ENCODE data around the gene TPRN. TPM values are rescaled to one million over a fixed set of nuclear protein-coding genes. Genes with fewer than 3 reads are reported as not detected.

Gene TPRN
- total RNA-seq, 1 donor from 2014 or later = 19.7 TPM

DNA sequence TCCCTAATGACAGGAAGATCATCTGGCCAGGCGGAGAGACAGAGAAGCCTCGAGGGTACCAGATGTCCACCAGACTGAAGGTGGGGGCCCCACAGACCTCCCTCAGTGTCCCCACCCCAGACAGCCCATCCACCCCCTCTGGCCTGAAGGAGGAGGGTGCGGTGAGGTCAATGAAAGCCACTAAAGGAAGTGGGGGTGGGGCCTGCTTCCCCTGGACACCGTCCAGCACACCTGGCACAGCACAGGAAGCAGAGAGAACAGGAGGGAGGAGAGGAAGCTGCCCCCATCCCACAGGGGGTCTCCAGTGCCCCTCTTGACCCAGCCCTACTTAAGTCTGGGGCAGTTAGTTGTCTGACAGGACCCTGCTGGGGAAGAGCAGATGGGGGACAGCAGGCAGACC is 41.9 kb downstream of the TPRN start:
- Mint-ChIP-seq H3K4me1 (ENCODE audit: low read depth) (peaks cover 5% of the 10 kb centered on the region), H3K27me3 (ENCODE audit: low read depth) (peaks cover 32% of the 10 kb centered on the region), H3K4me3 (ENCODE audit: unreplicated experiment) (no peak overlapping the region), H3K36me3 (ENCODE audit: low read depth) (no peaks in the 10 kb centered on the region), H3K9me3 (ENCODE audit: low read depth) (no peaks in the 10 kb centered on the region), H3K27ac (ENCODE audit: unreplicated experiment) (no peak overlapping the region)
- no peak for DNase-seq (ENCODE audit: low spot score)
- TF ChIP-seq, protein P1, sequence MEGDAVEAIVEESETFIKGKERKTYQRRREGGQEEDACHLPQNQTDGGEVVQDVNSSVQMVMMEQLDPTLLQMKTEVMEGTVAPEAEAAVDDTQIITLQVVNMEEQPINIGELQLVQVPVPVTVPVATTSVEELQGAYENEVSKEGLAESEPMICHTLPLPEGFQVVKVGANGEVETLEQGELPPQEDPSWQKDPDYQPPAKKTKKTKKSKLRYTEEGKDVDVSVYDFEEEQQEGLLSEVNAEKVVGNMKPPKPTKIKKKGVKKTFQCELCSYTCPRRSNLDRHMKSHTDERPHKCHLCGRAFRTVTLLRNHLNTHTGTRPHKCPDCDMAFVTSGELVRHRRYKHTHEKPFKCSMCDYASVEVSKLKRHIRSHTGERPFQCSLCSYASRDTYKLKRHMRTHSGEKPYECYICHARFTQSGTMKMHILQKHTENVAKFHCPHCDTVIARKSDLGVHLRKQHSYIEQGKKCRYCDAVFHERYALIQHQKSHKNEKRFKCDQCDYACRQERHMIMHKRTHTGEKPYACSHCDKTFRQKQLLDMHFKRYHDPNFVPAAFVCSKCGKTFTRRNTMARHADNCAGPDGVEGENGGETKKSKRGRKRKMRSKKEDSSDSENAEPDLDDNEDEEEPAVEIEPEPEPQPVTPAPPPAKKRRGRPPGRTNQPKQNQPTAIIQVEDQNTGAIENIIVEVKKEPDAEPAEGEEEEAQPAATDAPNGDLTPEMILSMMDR (IDR thresholded peaks at IDR 0.05) = no peak

DNA sequence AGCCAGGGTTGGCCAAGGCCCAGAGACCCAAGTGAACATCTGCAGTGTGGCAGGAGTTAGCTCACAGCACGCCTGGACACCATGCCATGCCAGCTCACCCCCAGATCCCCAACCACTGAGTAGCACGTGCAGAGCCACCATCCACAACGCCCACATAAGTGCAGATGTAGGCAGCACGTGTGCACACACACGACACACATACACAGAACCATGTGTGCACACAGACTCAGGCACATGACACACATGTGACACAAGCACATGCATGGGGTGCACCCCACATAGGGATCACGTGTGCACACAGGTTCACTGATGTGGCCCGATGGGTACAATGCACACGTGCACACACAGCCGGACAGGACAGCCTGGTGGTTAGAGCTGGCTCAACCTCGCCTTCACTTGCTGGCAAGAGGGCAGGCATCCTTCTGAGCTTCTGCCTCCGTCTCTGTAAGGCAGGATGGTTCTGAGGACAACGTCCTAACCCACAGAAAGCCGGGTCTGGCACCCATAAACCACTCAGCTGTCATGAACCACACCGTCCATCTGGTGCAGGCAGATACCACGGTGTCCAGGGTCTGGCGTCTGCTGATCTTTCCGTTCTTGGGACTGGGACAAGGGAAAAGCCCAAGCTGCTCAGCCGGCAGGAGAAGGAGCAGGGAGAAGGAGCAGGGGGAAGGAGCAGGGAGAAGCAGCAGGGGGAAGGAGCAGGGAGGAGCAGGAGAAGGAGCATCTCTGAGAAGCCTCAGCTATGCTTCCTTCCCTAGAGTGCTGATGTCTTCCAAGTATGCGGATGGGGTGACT is 42.7 kb downstream of the TPRN start:
- Mint-ChIP-seq H3K9me3 (ENCODE audit: low read depth) (no peaks in the 10 kb centered on the region), H3K27me3 (ENCODE audit: low read depth) (peaks cover 27% of the 10 kb centered on the region), H3K27ac (ENCODE audit: unreplicated experiment) (no peak overlapping the region), H3K4me3 (ENCODE audit: unreplicated experiment) (no peak overlapping the region), H3K4me1 (ENCODE audit: low read depth) (no peaks in the 10 kb centered on the region), H3K36me3 (ENCODE audit: low read depth) (no peaks in the 10 kb centered on the region)
- TF ChIP-seq, protein P1 (IDR thresholded peaks at IDR 0.05) = no peak
- DNase-seq (ENCODE audit: low spot score) = no peak

DNA sequence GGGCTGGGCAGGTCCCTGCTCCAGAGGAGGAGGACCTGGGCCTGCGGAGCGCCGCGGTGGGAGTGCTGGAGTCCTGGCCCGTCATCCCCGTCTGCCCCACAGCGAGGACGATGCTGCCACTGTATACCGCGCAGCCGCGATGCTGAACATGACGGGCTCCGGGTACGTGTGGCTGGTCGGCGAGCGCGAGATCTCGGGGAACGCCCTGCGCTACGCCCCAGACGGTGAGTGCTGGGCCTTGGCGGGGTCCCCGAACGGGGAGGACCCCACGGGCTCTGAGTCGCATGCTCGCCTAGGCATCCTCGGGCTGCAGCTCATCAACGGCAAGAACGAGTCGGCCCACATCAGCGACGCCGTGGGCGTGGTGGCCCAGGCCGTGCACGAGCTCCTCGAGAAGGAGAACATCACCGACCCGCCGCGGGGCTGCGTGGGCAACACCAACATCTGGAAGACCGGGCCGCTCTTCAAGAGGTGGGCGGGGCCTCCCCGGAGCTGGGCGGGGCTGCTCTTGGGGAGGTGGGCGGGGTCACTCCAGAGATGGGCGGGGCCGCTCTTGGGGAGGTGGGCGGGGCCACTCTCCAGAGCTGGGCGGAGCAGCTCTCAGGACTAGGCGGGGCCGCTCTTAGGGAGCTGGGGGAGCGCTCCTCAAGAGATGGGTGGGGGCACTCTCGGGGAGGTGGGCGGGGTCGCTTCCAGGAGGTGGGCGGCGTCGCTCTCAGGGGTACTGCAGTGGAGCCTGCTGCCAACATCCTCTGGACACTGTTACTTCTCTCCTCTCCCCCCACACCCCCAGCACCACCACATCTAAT is 43.8 kb downstream of the TPRN start:
- Mint-ChIP-seq H3K4me1 (ENCODE audit: low read depth) (no peaks in the 10 kb centered on the region), H3K4me3 (ENCODE audit: unreplicated experiment) (no peak overlapping the region), H3K9me3 (ENCODE audit: low read depth) (no peaks in the 10 kb centered on the region), H3K27ac (ENCODE audit: unreplicated experiment) (no peak overlapping the region), H3K27me3 (ENCODE audit: low read depth) (peaks cover 24% of the 10 kb centered on the region), H3K36me3 (ENCODE audit: low read depth) (no peaks in the 10 kb centered on the region)
- DNase-seq (ENCODE audit: low spot score) = no peak
- TF ChIP-seq, protein P1 (IDR thresholded peaks at IDR 0.05) = no peak

DNA sequence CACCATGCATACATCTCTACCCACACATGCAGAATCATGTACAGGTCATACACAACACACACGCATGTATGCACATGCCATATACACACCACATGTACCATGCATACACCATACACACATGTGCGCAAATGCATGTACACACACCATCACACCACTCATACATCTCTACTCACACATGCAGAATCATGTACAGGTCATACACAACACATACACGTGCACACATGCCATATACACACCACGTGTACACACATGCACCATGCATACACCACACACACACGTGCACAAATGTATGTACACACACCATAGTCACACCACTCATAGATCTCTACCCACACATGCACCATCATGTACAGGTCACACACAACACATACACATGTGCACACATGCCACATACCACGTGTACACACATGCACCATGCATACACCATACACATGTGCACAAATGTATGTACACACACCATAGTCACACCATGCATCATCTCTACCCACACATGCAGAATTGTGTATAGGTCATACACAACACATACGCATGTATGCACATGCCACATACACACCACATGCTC is 47.6 kb downstream of the TPRN start:
- DNase-seq (ENCODE audit: low spot score) = no peak
- Mint-ChIP-seq H3K9me3 (ENCODE audit: low read depth) (no peaks in the 10 kb centered on the region), H3K27me3 (ENCODE audit: low read depth) (peaks cover 2% of the 10 kb centered on the region), H3K27ac (ENCODE audit: unreplicated experiment) (no peak overlapping the region), H3K36me3 (ENCODE audit: low read depth) (no peaks in the 10 kb centered on the region), H3K4me1 (ENCODE audit: low read depth) (no peaks in the 10 kb centered on the region), H3K4me3 (ENCODE audit: unreplicated experiment) (no peak overlapping the region)
- TF ChIP-seq, protein P1 (IDR thresholded peaks at IDR 0.05) = no peak
